HFFc6 (cell line): ENCODE measurements around the gene LRRTM4. TPM values are rescaled to one million over a fixed set of nuclear protein-coding genes. Genes with fewer than 3 reads are reported as not detected.

ENCODE experiments used
- DNase-seq: peaks from one replicate; pipeline ENCODE4 v3.0.0-alpha.2; 2018
- H3K27ac Mint-ChIP-seq: 2 replicates; pipeline ENCODE4 v1.8.0; 2020; ENCODE audit warnings: mild to moderate bottlenecking, mixed read lengths
- H3K27me3 Mint-ChIP-seq: 2 replicates; pipeline ENCODE4 v1.8.0; 2021; ENCODE audit warnings: mild to moderate bottlenecking, moderate library complexity, mixed read lengths; ENCODE audit not compliant: insufficient read depth
- H3K36me3 Mint-ChIP-seq: 2 replicates; pipeline ENCODE4 v1.8.0; 2021; ENCODE audit warnings: low read depth, mixed read lengths
- H3K4me1 Mint-ChIP-seq: 2 replicates; pipeline ENCODE4 v1.8.0; 2020; ENCODE audit warnings: low read depth, mixed read lengths
- H3K4me3 Mint-ChIP-seq: 2 replicates; pipeline ENCODE4 v1.8.0; 2020; ENCODE audit warnings: mild to moderate bottlenecking, moderate library complexity, mixed read lengths
- H3K9me3 Mint-ChIP-seq: 2 replicates; pipeline ENCODE4 v1.8.0; 2020; ENCODE audit warnings: mild to moderate bottlenecking, mixed read lengths
- CTCF ChIP-seq: fragments of 200-600 bp; sonication (generic); IDR thresholded peaks from 2 replicates; pipeline ENCODE4 v1.5.0; 2021; ENCODE audit warnings: antibody characterized with exemption, mild to moderate bottlenecking
- total RNA-seq, 6 experiments: library from RNA; stranded (reverse); fragmentation: NEBNext Ultra II Directional; extraction: Animal tissue kit (Norgen Biotek cat#: 25700); gene quantifications; 2 replicates in 1 of 6; 3 replicates in 5 of 6; pipeline ENCODE4 v1.2.3, GENCODE V29; 2021

LRRTM4 gene
- total RNA-seq, 6 experiments from 2014 or later: not detected

DNA sequence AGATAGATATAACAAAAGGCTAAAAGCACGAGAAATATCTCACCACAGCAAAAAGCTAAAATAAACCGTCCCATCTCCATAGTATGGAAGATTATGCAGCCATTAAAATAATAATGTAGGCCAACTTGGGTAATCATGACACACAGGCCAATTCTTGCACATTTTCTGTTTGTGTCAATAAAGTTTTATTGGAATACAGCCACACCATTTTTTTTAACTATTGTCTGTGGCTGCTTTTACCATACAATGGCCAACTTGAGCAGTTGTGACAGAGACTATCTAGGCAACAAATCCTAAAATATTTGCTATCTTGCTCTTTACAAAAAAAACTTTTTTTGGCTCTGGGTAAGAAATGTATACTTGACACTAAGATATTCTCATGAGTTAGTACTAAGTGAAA lies 212.5 kb downstream of the LRRTM4 start:
- H3K36me3 Mint-ChIP-seq: no peaks in the 10 kb centered on the region
- no peaks in the 10 kb centered on the region for H3K27me3 Mint-ChIP-seq
- H3K4me3 Mint-ChIP-seq: no peak overlapping the region
- no peak overlapping the region for H3K27ac Mint-ChIP-seq
- DNase-seq: no peak
- peaks cover 27% of the 10 kb centered on the region for H3K9me3 Mint-ChIP-seq
- no peak for TF ChIP-seq CTCF
- no peaks in the 10 kb centered on the region for H3K4me1 Mint-ChIP-seq

DNA sequence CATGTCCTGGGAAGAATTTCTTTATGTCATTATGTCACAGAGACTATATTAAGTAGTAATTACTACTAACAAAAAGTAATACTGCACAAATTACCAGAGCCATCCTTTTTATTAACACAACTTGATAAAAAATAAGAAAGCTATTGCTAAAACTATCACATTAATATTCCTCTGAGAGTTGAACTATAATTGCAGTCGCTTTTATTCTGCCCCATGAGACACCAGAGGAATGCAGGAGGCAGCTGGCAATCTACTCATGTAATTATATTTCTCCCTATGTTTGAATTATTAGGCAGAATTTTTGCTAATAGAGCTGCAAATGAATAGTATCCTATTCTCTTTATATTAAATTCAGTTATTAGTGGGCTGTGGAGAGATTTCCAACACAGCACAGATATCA lies 220.7 kb downstream of the LRRTM4 start:
- DNase-seq: no peak
- no peaks in the 10 kb centered on the region for H3K4me1 Mint-ChIP-seq
- peaks cover 6% of the 10 kb centered on the region for H3K9me3 Mint-ChIP-seq
- TF ChIP-seq CTCF: no peak
- no peak overlapping the region for H3K4me3 Mint-ChIP-seq
- H3K36me3 Mint-ChIP-seq: no peaks in the 10 kb centered on the region
- H3K27ac Mint-ChIP-seq: no peak overlapping the region
- H3K27me3 Mint-ChIP-seq: no peaks in the 10 kb centered on the region

- Mint-ChIP-seq H3K4me1 (no peaks in the 10 kb centered on the region), H3K36me3 (no peaks in the 10 kb centered on the region), H3K27ac (no peak overlapping the region), H3K27me3 (no peaks in the 10 kb centered on the region), H3K4me3 (no peak overlapping the region), H3K9me3 (peaks cover 4% of the 10 kb centered on the region)
- no peak for DNase-seq
- TF ChIP-seq CTCF: no peak
Measured at GRCh38 chr2:77296791-77297190, 225.4 kb downstream of the LRRTM4 start.

DNA sequence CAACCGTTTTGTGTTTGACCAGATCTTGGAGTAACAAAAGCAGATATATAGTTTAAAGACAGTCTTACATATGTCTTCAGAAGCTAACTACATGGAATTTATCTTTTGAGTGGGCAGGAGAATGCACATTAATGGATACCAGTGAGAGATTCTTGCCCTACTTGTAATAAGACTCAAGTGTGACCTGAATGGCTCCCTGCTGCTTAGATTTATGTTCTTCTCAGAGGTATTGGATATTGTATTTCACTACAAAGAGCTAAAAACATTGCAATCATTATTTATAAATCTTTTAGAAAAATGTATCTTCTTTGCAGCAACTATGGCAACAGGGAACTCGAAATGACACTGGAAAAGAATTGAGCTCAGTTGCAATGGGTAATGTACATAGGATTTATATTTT lies 227.7 kb downstream of the LRRTM4 start:
- Mint-ChIP-seq H3K27me3 (no peaks in the 10 kb centered on the region), H3K36me3 (no peaks in the 10 kb centered on the region), H3K9me3 (peaks cover 12% of the 10 kb centered on the region), H3K4me3 (no peak overlapping the region), H3K4me1 (no peaks in the 10 kb centered on the region), H3K27ac (no peak overlapping the region)
- TF ChIP-seq CTCF: no peak
- no peak for DNase-seq

DNA sequence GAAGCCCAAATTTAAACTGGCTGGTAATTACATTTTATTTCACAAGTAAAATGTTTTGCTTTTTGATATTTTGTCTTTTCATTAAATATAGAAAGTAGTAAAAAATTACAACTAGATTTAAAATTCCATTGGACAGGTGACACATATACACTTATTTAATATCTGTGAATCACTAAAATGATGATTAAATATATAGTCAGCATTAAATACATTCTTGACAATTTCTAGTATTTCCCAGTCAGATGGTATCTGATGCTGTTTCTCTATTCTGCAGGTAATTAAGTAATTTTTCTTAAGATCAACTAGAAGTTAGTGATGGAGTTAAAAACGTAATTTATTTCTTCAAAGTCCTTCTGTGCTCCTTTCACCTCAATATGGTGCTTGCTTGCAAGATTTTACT lies 237.8 kb downstream of the LRRTM4 start:
- no peak overlapping the region for H3K27ac Mint-ChIP-seq
- no peaks in the 10 kb centered on the region for H3K27me3 Mint-ChIP-seq
- H3K4me1 Mint-ChIP-seq: no peaks in the 10 kb centered on the region
- H3K36me3 Mint-ChIP-seq: no peaks in the 10 kb centered on the region; the same call in 1 of the 2 replicates
- TF ChIP-seq CTCF: no peak
- no peak overlapping the region for H3K4me3 Mint-ChIP-seq
- DNase-seq: no peak
- H3K9me3 Mint-ChIP-seq: peaks cover 16% of the 10 kb centered on the region

DNA sequence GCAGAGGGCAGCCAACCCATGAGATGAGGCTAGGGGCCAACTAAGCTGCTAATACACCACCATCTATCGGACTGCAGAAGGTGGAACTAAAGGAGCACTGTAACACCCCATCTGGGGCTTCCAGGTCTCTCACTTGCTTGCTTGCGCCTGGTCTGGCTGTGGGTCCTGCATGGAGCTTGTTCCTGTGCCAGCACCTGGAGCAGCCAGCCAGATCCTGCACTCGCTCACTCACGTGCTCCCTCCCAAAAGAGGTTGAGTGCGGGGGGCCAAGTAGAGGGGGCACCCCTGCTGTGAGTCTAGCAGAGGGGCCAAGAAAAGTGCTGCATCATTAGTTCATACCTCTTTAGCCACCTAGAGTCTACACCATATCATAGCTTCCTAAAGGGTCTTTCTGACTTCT lies 250.9 kb downstream of the LRRTM4 start:
- H3K4me1 Mint-ChIP-seq: no peaks in the 10 kb centered on the region
- no peak for DNase-seq
- no peak overlapping the region for H3K4me3 Mint-ChIP-seq
- no peaks in the 10 kb centered on the region for H3K27me3 Mint-ChIP-seq
- no peak for TF ChIP-seq CTCF
- peaks cover 68% of the 10 kb centered on the region for H3K9me3 Mint-ChIP-seq
- H3K27ac Mint-ChIP-seq: no peak overlapping the region
- no peaks in the 10 kb centered on the region for H3K36me3 Mint-ChIP-seq
